NCI-H2081 treated with DMSO at 0.1 percent for 48 hours (cell line): ENCODE measurements around the gene ADGRG7.
"Not testable (repeated sequence)": the region's sequence is repeated elsewhere in the genome, so short reads cannot be mapped to it uniquely, and the experiment has no call there.

Experiments used
- DNase-seq: peaks from one replicate; lab custom pipeline; 2025; lab: John Stamatoyannopoulos, UW

The ADGRG7 gene

DNA sequence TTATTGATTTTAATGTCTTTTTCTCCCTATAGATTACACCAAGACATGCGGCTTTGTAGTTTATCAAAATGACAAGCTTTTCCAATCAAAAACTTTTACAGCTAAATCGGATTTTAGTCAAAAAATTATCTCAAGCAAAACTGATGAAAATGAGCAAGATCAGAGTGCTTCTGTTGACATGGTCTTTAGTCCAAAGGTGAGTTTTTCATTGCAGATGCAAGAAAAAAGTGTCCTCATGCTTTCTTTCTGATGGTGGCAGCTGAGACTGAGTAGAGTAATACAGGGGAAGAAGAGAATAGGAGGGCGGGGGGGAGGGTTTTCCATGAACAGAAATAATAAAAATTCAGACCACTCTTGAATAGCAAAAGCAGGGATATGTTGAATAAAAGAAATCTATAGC is 36.5 kb downstream of the ADGRG7 start:
- no peak for DNase-seq

DNA sequence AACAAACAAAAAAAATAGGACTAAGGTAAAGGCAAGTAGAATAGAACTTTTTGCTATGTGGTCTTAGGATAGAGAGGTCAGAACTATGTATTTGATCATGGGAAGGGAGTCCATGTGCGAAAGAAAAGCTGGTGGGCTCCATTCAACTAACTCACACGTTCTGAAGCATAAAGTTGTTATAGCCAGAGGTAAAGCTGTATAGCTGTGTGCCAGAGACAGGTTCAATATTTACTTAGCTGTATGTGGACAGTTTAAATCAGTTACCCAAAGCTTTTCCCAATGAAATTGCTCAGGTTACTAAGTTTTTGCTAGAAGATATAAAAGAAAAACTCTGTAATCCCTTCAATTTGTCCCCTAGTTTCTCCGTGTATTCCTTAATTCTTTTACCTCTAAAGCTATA is 37.8 kb downstream of the ADGRG7 start:
- no peak for DNase-seq

DNA sequence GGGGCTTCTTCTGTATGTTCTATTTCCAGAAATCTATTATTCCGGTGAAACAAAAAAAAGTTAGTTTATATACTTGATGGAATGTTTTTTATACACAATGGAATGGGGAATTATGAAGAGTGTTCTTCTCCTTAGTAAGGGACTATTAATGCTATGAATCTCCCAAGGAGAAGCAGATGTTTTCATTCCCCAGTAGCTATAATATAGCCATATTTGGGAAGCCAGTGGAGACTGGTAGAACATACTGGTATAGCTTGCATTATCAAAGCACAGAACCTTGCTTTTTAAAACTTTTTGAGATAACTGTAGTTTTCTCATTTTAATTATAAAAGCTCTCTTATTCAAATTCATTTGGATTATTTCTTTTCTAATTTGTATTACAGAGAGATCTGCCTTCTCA is 38.3 kb downstream of the ADGRG7 start:
- no peak for DNase-seq

DNA sequence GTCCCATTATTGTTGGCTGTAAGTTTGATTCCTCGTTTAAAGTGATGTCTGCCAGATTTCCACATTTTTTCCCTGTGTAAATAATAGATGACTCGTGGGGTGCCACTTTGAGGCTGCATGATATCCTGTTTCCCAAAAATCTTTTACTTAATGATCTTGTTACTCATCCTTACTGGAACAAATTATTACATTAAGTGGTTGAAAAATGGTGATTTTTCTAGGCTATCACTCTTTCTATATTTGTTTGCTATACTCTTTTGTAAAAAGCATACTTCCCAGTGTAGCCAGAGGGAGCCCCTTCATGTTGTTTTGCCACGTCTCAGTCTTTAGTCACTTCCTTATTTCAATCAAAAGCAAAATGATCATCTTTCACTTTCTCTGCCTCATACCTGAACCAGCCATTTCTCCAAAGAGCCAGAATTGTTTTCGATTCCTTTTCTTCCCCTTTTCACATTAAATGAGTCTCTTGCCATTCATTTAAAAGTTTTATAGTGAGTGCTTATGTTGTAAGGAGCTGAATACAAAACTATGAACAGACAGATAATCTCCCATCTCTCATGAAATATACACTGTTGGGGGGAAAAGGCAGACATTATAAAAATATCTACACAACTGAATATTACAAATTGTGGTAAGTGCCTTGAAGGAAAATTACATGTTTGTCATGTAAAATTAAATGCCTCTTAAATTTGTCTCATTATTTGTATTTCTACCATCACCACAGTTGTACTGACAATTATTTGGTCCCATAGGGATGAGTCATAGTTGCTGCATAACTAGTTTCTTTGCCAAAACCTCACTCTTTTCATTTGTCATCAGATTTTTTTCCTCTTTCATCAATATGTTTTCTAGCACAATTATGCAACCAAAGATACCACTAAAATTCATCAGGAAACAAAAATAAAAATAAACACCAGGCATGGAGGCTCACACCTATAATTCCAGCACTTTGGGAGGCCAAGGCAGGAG is 41.5 kb downstream of the ADGRG7 start:
- DNase-seq, result no peak

GRCh38 chr3:100653604-100654294 is 44.3 kb downstream of the ADGRG7 start:
- DNase-seq, result no peak

DNA sequence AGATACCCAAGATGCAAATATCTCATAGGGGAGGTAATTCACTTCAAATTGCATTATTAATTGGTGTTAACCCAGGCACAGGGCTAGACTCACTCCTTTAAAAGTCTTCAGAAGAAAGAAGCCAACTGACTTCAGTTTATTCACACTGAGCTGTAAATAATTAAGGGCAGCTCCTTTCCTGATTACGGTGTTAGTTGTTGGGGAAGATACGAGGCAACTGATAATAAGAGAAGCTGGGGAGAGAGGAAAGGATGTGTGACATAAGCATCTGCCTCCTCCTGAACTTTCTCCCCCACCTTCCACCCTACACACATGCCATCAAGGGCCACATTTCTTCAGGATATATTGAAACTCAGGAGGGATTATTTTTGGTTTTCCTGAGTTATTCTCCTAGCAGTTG is 47.5 kb downstream of the ADGRG7 start:
- no peak for DNase-seq

GRCh38 chr3:100661294-100661693 is 51.9 kb downstream of the ADGRG7 start:
- DNase-seq, result not testable (repeated sequence)

DNA sequence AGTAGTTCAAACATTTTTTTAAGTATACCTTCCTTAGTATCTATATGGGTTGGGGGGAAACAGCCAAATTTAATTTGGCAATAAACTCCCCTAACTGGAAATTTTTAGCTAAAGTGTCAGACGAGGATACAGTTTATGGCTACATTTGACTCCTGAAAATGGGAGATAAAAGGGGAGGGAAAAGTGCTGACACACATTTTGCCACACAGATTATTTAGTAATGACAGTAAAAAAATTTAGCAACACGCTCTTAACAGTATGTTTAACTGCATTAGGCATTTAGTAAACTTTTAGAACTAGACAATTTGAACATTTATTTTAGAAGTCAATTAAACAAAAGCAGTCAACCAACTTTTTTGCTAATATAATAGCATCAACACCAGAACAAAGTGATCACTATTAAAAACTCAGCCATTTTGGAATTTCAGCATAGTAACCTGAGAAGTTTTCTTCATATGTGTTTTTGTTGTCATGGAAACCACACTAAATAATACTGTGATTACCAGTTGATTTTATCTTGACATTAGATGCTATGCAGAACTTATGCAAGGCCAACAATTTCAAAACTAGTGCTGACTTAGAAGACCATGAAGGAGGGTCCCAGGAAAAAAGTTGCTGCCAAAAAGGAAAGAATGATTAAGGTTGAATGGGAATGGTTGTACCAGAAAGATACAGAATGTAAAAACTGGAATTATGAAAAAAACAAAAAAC is 52.9 kb downstream of the ADGRG7 start:
- no peak for DNase-seq

- no peak for DNase-seq
Observed at GRCh38 chr3:100665230-100665629, 55.8 kb downstream of the ADGRG7 start.

- not testable (repeated sequence) for DNase-seq
Observed at GRCh38 chr3:100666699-100667098, 57.3 kb downstream of the ADGRG7 start.

- not testable (repeated sequence) for DNase-seq
Observed at GRCh38 chr3:100667316-100667715, 57.9 kb downstream of the ADGRG7 start.

GRCh38 chr3:100670995-100671394 is 61.6 kb downstream of the ADGRG7 start:
- not testable (repeated sequence) for DNase-seq

DNA sequence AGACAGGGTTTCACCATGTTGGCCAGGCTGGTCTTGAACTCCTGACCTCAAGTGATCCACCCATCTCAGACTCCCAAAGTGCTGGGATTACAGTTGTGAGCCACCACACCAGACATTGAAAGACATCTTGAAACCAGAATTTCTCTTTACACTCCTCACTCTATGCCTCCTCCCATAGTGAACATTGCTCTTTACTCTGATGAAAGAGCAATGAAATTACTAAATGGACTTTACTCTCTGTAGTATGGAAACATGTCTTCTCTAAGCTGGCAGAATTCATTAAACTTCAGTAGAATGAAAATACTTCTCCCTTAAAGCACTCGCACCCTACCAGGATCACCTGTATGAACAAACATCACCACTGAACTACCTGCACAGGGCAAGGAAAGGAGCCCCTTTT is 72.1 kb downstream of the ADGRG7 start:
- DNase-seq, result no peak

DNA sequence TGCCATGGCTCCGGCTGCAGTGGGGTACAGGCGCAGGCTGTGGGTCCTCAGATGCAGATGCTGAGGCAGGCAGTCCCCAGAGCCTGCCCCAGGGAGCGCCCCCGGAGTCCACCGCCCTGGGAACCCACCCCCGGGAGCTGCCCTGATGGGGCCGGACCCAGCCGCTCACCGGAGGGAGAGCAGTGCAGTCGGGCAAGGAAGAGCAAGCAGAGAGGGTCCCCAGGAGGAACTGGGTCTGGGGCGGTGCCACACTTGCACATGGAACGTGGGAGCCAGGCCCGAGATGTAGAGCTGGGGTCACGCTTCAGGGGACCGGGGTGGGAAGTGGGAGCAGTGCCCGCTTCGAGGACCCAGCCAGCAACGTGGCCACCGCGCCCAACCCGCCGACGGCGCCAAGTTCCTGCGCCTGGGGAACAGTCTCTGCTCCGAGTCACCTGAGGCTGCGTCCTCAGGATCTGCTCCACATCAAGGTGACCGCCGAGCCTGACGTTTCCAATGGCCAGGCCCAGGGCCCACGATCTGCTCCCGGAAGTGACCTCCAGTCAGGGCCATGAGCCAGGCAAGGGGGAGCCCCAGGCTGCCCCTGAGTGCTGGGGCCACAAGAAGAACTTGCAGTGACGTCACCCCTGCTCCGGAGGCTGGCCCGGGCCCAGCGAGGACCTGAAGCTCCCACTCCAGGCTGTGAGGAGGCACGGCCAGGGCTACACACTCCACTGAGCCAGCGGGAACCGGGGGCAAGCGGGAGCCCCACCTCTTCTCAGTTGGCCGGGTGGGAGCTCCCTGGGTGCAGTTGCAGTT is 72.9 kb downstream of the ADGRG7 start:
- no peak for DNase-seq

DNA sequence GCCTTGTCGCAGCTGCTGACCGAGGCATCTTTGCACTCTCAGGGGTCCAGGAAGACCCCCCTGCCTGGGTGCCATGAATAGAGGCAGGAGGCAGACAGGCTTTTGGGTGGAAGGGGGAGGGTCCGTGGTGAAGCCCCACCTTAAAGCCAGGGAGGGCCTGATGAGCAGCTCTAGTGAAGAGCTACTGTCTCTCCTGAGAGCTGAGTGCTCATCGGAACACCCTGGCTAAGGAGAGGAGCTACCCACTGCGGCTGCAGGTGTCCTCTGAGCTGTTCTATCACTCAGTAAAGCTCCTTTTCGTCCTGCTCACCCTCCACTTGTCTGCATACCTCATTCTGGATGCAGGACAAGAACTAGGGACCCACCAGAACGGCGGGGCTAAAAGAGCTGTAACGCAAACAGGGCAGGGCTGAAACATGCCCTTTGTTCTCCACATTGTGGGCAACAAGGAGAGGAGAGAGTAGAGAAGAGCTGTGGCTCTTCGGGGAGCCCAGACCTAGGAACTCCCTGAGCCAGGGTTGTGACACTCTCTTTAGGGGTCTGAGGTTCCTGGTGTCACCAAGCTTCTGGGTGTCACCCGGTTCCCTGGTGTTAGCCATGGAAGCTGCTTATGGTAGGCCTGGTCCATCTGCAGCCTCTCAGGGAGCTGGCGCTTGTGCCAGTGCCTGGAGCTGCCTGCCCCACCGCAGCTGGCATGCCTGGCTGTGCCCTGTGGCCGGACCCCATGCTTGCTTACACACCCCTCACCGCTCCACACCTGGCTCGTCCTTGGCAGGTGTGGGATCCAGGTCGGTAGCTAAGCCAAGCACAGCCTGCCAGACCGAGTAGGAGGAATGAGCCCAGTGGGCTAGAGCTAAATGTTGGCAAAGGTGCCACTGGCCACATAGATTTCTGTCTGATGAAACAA is 73.7 kb downstream of the ADGRG7 start:
- no peak for DNase-seq

GRCh38 chr3:100693225-100693624 is 83.8 kb downstream of the ADGRG7 start:
- DNase-seq, result no peak

- no peak for DNase-seq
Observed at GRCh38 chr3:100695696-100696095, 86.3 kb downstream of the ADGRG7 start.

- DNase-seq, result no peak
Observed at GRCh38 chr3:100696161-100696560, 86.8 kb downstream of the ADGRG7 start.

DNA sequence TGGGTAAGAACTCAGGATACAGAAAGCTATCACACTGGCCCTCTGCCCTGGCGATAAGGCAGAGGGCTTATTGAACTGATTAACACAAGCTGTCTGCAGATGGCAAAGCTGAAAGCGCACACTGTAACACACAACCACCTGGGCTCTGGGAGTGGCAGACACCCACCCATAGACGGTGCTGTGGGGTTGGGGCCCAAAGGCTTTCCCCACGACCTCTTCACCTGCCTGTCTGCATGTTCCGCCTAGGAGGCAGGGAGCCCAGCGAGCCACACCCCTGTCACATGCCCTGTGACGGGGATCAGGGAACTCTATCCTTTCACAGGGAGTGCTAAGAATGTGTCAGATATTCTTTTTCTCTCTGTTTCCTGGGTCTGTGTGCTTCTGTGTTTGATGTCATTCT is 87.8 kb downstream of the ADGRG7 start:
- no peak for DNase-seq

DNA sequence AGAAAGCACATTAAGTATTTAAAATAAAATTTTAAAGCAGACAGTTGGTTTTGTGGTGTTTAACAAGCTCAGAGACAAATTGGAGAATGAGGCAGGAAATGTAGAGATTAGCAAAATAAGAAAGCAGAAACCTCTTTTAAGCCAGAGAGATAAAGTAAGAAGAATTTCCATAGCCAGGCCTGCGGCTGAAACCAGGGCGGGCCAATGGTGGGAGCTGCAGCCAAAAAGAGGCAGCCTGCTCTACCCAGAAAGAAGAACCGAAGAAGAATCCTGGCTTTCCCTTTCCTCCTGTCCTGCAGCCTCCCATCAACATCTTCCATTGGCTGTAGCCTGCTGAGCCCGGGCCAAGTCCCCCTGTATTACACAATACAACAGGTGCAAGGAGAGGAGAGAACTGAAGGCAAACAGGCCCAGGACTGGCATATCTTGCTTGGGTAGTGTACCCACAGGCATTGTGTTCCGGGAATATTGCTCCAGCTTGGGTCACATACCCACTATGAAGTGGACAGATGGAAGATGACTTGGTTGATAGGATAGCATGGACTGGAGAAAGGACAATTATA is 88.4 kb downstream of the ADGRG7 start:
- no peak for DNase-seq
